ENCODE data around the gene TPP1.

The TPP1 gene

DNA sequence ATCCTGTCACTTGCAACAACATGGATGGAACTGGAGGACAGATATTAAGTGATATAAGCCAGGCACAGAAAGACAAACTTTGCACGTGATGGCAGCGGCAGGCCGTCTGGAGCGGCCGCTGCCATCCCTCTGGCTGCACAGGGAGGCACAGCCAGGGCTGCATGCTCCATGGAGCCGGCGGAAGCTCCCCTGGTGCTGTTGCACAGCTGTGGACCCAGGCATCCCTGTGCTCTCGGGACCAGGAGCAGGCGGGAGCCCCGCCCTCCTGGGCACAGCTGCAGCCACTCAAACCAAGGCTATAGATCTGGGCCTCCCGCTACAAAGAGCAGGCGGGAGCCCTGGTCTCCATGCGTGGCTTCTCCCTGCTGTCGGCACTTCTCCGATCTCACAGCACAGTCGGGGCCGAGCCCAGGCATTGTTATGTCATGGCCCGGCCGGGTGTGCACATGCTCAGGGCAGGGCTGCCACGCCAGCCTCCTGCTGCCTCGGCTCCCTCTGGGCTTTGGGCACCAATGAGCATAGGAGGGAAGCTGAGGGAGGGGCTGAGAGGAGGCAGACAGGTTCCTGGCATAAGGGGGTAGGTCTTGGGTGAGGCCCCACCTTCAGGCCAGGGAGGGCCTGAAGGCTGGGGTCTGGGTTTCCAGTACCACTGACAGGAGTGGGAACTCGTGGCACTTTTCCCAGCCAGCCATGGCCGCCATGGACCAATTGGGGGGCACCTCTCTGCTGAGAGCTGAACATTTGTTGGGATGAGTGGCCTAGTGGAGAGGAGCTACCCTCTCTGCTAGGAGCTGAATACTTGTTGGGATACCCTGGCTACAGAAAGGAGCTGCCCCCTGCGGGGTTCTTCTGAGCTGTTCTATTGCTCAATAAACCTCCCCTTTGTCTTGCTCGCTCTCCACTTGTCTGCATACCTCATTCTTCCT, 32.5 kb downstream of the TPP1 start:
- no peak for DNase-seq

- no peak for DNase-seq
These were observed 34.7 kb downstream of the TPP1 start for GRCh38 chr11:6584528-6584927.

DNA sequence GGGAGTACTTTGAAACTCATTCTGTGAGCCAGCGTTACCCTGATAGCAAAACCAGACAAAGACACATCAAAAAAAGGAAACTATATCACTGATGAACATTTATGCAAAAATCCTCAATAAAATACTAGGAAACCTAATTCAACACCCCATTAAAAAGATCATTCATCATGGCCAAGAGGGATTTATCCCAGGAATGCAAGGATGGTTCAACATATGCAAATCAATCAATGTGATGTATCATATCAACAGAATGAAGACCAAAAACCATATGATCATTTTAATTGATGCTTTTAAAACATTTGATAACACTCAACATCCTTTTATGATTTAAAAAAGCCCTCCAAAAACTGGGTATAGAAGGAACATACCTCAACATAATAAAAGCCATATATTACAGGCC, 35.6 kb downstream of the TPP1 start:
- DNase-seq, result no peak

DNA sequence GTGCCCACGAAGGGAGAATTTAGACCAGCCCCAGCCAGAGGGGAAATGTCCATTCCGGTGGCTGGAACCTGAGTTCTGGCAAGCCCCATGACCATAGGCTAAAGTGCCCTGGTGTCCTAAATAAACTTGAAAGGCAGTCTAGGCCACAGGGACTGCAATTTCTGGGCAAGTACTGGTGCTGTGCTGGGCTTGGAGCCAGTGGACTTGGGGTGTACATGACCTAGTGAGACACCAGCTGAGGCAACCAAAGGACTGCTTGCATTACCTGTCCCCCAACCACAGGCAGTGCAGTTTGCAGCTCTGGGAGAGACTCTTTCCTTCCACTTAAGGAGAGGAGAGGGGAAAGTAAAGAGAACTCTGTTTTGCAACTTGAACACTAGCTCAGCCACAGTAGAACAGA, 39.5 kb downstream of the TPP1 start:
- DNase-seq, result no peak

GRCh38 chr11:6578134-6578533, 41.1 kb downstream of the TPP1 start:
- no peak for DNase-seq

DNA sequence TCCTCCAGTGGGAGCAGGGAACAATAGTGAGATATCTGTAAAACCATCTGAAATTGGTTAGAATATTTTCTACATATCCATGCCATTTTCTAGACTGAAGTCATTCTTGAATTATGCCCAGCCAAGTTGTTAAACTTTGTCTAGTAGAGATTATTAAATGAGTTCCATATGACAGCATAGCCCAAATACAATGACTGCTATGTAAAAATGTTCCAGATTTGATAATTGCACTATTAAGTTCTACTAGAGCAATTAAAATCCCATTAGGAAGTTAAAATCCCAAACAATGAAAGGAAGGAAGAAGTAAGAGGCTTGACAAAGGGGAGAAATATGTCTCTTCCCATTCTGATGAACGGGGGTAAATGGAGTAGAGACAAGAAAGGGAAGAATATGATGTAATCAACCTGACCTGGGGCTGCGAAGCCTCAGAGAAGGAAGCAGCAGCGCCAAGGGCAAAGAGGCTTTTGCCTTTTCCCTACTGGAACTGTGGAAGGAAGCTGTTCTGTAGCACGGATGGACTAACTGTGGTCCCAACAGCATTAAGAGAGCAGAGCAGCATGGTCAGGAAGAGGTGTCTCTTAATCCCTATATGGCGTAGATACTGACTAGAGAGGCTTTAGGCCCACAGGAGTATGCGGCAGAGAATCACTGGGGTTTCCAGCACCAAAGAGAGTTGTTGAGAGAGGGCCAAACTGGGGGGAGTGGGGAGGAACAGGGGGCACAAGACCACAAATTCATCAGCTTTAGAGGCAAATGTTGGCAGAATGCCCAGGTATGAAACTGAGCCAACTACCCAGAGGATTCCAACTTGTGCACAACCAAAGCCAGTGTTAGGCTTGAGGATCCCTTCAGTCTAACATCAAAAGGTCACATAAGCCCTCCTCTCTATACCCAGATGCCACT, 42.5 kb downstream of the TPP1 start:
- DNase-seq, result no peak

GRCh38 chr11:6574816-6575715, 44.2 kb downstream of the TPP1 start:
- DNase-seq, result no peak

DNA sequence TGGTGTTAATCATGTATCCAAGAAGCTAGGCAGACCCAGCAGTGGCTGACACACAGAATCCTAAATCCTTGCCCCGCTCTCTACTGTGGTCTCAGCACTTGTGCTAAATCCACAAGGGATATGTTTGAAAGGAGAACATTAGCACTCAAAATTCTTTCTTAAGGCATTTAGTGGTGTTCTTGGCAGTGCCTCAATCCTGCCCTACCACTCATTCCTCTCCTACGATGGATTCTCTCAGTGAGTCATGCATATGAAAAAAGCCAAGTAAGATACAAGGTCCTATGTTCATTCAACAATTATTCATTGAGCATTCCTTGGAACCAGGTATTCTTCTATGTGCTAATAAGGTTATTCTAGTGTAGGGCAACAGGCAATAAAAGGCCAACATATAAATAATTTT, 47.0 kb downstream of the TPP1 start:
- no peak for DNase-seq

DNA sequence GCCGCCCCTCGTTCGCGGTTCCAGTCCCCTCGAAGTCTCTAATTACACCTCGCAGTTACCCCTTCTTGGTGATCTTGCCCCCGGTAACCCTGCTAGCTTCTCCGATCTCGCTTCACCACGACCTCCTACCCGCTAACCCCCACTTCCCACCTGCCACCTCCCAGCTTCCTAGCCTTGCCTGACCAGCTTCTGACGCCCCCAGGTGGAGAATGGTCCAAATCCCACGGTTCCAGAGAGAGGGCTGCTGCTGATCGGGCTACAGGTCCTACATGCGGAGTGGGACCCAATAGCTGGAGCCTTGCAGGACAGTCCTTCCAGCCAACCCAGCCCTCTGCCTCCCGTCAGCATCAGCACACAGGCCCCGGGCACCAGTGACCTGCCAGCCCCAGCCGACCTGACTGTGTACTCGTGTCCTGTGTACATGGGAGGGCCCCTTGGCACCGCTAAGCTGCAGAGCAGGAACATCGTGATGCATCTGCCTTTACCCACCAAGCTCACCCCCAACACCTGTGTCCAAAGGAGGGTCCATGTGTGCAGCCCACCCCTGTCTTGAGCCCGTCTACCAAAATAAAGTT, 47.7 kb downstream of the TPP1 start:
- DNase-seq, result no peak

DNA sequence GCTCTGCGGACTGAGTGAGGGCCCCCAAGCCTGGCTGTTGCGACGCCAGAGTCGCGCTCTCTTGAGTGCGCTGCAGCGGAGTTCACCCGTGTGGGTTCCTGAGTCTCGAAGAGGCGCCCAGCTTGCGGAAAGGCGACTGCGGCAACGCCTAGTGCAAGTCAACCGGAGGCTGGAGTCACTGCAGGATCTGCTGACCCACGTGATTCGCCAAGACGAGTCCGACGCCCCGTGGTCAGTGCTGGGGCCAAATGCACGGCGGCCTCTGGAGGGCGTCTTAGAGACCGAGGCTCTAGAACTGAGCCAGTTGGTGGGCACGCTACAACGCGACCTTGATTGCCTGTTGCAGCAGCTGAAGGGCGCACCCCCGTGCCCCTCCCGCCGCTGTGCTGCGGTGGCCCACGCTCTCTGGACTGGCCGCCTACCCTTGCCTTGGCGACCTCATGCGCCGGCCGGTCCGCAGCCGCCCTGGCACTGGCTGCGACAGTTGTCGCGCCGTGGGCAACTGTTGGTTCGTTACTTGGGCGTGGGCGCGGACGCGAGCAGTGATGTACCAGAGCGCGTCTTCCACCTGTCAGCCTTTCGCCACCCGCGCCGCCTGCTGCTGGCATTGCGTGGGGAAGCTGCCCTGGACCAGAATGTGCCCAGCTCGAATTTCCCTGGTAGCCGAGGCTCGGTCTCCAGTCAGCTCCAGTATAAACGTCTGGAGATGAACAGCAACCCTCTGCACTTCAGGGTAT, 48.4 kb downstream of the TPP1 start:
- DNase-seq, result no peak

DNA sequence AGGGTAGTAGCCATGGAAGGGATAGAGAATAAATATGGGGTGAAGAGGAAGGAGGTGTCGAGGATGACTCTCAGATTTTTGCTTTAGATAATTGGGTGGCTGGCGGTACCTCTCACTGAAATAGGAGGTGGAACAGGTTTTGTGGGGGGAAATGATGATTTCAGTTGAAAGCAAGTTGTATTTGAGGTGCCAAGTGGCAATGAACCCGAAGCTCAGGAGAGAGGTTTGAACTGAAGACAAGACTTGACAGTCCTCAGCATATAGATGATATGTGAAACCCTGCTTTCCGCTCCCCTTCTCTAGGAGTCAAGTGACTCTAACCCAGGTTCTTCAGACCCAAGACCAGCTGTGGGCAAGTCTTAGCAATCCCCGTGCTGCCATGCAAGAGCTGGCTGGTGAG, 49.5 kb downstream of the TPP1 start:
- DNase-seq, result no peak

- no peak for DNase-seq
These were observed 50.9 kb downstream of the TPP1 start for GRCh38 chr11:6568191-6568918.

DNA sequence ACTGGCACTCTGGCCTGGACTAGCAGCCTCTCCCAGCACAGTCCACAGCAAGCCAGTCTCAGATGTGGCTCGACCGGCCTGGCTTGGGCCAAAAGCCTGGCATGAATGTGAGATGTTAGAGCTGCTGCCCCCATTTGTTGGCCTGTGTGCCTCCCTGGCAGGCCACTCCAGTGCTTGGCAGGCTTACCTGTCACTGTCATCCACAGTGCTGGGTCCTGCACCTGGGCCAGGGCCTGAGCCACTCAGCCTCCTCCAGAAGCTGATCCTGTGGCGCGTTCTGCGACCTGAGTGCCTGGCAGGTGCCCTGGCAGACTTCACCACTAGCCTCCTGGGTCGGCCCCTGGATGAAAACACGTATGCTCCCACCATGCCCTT, 51.9 kb downstream of the TPP1 start:
- no peak for DNase-seq

GRCh38 chr11:6566704-6567370, 52.4 kb downstream of the TPP1 start:
- no peak for DNase-seq

DNA sequence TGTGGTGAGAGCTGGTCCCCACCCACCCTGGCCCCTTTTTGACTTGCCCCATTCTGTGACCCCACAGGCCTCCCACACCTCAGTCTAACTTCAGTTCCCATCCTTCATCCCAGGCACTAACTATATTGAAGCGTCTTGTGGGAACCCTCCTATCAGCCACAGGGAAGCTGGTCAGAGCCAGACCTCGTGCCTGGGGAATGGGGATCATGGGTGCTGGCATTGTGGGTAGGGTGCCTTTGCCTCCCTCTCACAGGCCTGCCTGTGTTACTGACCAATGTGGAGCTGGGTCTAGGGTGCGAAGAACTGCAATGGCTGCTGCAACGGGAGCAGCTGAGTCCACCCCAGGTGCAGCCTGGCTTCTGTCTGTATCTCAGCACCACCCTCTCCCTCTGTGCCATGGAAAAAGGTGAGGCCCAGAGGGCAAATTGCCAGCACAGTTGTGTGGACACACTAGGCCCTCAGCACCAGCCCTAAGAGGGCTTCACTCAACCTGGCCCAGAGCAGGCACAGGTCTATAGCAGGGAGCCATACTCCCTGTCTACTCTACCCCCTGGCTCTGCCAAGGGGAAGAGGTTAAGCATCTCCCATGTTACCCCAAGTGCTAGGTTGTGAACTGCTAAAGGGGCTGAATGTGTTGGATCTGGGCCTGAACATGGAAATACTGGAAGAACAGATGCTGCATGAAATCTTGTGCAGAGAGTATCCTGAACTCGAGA, 53.1 kb downstream of the TPP1 start:
- DNase-seq, result no peak

DNA sequence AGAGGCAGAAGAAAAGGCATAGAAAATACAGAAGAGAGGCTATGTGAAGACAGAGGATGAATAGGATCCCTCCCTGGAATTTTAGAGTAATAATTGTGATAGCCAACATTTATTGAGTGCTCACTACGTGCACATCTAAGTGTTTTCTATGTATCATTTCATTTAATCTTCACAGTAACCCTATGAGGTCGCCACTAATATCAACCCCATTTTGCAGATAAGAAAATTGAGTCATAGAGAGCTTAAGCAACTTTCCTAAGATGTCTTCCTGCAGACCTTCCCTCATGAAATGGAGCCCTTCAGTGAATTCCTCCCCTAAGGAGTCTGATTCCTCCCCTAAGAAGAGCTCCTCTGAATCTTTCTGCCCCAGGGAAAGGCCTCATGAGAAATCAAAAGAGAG, 53.9 kb downstream of the TPP1 start:
- DNase-seq, result no peak

GRCh38 chr11:6563667-6564066, 55.6 kb downstream of the TPP1 start:
- DNase-seq, result no peak

GRCh38 chr11:6563121-6563619, 56.1 kb downstream of the TPP1 start:
- no peak for DNase-seq

Measured in activated CD4-positive, alpha-beta T cell treated with anti-CD3 and anti-CD28 coated beads, Interleukin-2, amount 50 U/mL, for 4 hours (primary cell).